OCI-LY7 (cell line): ENCODE measurements around the gene SLC25A21. TPM values are rescaled to one million over a fixed set of nuclear protein-coding genes. Genes with fewer than 3 reads are reported as not detected.

Experiments used
- BruUV-seq: library from RNA; stranded (reverse); fragments of 400-500 nt; replicated peaks from 2 replicates; lab custom pipeline; 2021; lab: Mats Ljungman, UMichigan
- CTCF ChIA-PET: fragments of 300-600 bp; sonication (Branson Sonifier 250); formaldehyde crosslinking; loops from one replicate; lab custom pipeline; 2022; ENCODE audit warnings: antibody characterized with exemption; ENCODE audit not compliant: unreplicated experiment; lab: Charles Lee
- POLR2A ChIA-PET: fragments of 300-600 bp; sonication (Branson Sonifier 250); formaldehyde crosslinking; loops from one replicate; lab custom pipeline; 2022; ENCODE audit warnings: antibody characterized with exemption; lab: Charles Lee
- DNase-seq: peaks from one replicate; pipeline ENCODE4 v3.0.0-alpha.2; 2015; ENCODE audit warnings: low spot score
- H2AFZ ChIP-seq: fragments of 200-600 bp; sonication (generic), shearing (Covaris generic); 2 replicates; pipeline ENCODE4 v1.6.1; 2014; ENCODE audit warnings: mild to moderate bottlenecking, antibody characterized with exemption, low read length, moderate library complexity
- H3K27ac ChIP-seq: fragments of 200-600 bp; sonication (generic); 2 replicates; pipeline ENCODE4 v1.5.1; 2014; ENCODE audit warnings: mixed run types, low read depth, mild to moderate bottlenecking, moderate library complexity, low read length, inconsistent platforms; ENCODE audit not compliant: poor library complexity, severe bottlenecking
- H3K36me3 ChIP-seq: fragments of 200-600 bp; sonication (generic); 2 replicates; pipeline ENCODE4 v1.6.1; 2014; ENCODE audit warnings: mild to moderate bottlenecking, antibody characterized with exemption, low read length, moderate library complexity, mixed read lengths; ENCODE audit not compliant: insufficient read depth
- H3K4me1 ChIP-seq: fragments of 200-600 bp; sonication (generic); 2 replicates; pipeline ENCODE4 v1.5.1; 2014; ENCODE audit warnings: mild to moderate bottlenecking, low read length; ENCODE audit not compliant: insufficient read depth, poor library complexity, severe bottlenecking
- H3K4me2 ChIP-seq: fragments of 200-600 bp; sonication (generic); 2 replicates; pipeline ENCODE4 v1.6.1; 2014; ENCODE audit warnings: mild to moderate bottlenecking, low read length
- H3K4me3 ChIP-seq: fragments of 200-600 bp; sonication (generic); 2 replicates; pipeline ENCODE4 v1.5.1; 2014; ENCODE audit warnings: mild to moderate bottlenecking, low read depth, low read length; ENCODE audit not compliant: poor library complexity, severe bottlenecking
- H3K79me2 ChIP-seq: fragments of 200-600 bp; sonication (generic); 2 replicates; pipeline ENCODE4 v1.6.1; 2016; ENCODE audit warnings: low read depth, mild to moderate bottlenecking, low read length, moderate library complexity, mixed read lengths; ENCODE audit not compliant: insufficient read depth
- H3K9me2 ChIP-seq: fragments of 200-600 bp; sonication (generic); 2 replicates; pipeline ENCODE4 v1.6.1; 2016; ENCODE audit warnings: mild to moderate bottlenecking, low read length, mixed read lengths; ENCODE audit not compliant: insufficient read depth
- H3K9me3 ChIP-seq: fragments of 200-600 bp; sonication (generic); 2 replicates; pipeline ENCODE4 v1.6.1; 2014; ENCODE audit warnings: mild to moderate bottlenecking, mixed run types, low read length, mixed read lengths
- H4K20me1 ChIP-seq: fragments of 200-600 bp; sonication (generic); 2 replicates; pipeline ENCODE4 v1.6.1; 2014; ENCODE audit warnings: mild to moderate bottlenecking, antibody characterized with exemption, low read length, moderate library complexity, mixed read lengths; ENCODE audit not compliant: insufficient read depth
- EZH2phosphoT487 ChIP-seq: fragments of 200-600 bp; sonication (generic); IDR thresholded peaks from 2 replicates; pipeline ENCODE4 v1.6.1; 2018; ENCODE audit warnings: low read depth, borderline replicate concordance, mild to moderate bottlenecking, mixed run types, antibody characterized with exemption, low read length, moderate library complexity, mixed read lengths
- intact Hi-C: fragments of 100-400 bp; cut with micrococcal nuclease; formaldehyde crosslinking; loops from one replicate; pipeline ENCODE4 v1.10.0; 2022; ENCODE audit not compliant: unreplicated experiment
- total RNA-seq, 2 experiments: library from RNA; depleted of rRNA in 1 of 2; stranded (reverse); fragments of >200 nt in 1 of 2; shearing (Covaris generic) in 1 of 2; gene quantifications; 2 replicates each; pipeline ENCODE4 v1.2.3, GENCODE V29; 2014 to 2022
- TF ChIP-seq, protein P1 (sequence below): fragments of 200-600 bp; sonication (generic); conservative IDR thresholded peaks from 2 replicates; pipeline ENCODE4 v1.5.1; 2014; ENCODE audit warnings: mild to moderate bottlenecking, antibody characterized with exemption, low read length, moderate library complexity, mixed read lengths

The SLC25A21 gene
- total RNA-seq, 2 experiments from 2014 or later, result not detected

DNA sequence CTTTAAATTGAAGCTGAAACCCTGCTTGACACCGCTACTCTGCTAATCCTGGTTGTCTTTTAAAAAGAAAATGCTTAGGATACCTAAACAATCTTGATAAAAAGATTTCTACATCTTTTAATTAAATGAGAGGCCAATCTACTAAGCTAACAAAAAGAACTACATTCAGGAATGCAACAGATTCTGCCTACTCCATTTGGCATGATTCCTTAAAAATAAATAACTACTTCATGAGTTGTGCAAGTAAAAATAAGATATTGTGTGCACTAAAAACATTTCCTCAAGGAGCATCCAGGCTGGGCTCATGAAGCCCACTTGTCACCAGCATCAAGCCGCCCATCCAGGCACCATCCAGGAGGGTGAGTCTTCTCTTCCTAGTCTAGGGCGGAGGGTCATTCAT lies 313.3 kb downstream of the SLC25A21 start:
- H3K27ac ChIP-seq, result no peak overlapping the region
- CTCF ChIA-PET, result no interaction called here
- no peaks in the 10 kb centered on the region for H4K20me1 ChIP-seq
- H3K36me3 ChIP-seq, result no peaks in the 10 kb centered on the region
- H3K9me3 ChIP-seq, result no peaks in the 10 kb centered on the region
- intact Hi-C loops, result no loop called here
- H2AFZ ChIP-seq, result no peak overlapping the region
- POLR2A ChIA-PET, result interaction anchor here (0.9 kb wide), 1 partner anchor 9 kb away, joined by 4 read pairs; no protein-coding TSS in a partner anchor
- no peaks in the 10 kb centered on the region for H3K9me2 ChIP-seq
- H3K79me2 ChIP-seq, result no peaks in the 10 kb centered on the region
- no peak overlapping the region for H3K4me3 ChIP-seq
- no peak for DNase-seq
- no peaks in the 10 kb centered on the region for H3K4me1 ChIP-seq
- no peak overlapping the region for H3K4me2 ChIP-seq
- TF ChIP-seq, protein P1, sequence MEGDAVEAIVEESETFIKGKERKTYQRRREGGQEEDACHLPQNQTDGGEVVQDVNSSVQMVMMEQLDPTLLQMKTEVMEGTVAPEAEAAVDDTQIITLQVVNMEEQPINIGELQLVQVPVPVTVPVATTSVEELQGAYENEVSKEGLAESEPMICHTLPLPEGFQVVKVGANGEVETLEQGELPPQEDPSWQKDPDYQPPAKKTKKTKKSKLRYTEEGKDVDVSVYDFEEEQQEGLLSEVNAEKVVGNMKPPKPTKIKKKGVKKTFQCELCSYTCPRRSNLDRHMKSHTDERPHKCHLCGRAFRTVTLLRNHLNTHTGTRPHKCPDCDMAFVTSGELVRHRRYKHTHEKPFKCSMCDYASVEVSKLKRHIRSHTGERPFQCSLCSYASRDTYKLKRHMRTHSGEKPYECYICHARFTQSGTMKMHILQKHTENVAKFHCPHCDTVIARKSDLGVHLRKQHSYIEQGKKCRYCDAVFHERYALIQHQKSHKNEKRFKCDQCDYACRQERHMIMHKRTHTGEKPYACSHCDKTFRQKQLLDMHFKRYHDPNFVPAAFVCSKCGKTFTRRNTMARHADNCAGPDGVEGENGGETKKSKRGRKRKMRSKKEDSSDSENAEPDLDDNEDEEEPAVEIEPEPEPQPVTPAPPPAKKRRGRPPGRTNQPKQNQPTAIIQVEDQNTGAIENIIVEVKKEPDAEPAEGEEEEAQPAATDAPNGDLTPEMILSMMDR, result no peak
- TF ChIP-seq EZH2phosphoT487, result no peak
- no TSS peak for BruUV-seq

DNA sequence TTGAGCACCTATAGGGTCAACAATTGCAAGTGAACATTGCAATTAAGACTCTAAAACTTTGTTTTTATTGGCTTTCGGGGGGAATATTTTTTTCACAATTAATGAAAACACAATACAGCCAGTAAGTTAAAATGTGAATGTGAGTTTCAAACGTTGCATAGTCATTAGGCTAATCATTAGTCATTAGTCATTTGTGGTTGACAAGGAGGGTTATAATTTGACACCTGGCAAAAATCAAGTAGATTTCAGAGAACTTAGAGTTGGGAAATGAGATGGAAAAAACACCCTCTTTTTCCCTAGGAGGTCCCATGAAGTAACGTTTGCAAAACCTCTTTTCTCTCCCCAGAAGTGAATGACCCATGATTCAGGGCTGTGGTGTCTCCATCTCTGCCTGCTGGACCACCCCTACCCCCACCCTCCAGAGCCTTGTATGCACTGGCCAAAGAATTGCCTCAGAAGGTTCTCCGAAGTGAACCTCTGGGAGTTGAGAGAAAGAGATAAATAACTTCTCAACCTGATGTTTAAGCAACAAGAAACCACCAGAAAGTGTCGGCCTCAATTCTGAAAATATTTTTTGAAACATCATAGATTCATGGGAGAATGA lies 314.5 kb downstream of the SLC25A21 start:
- no peak for DNase-seq
- no peak overlapping the region for H3K27ac ChIP-seq
- no peak overlapping the region for H3K4me3 ChIP-seq
- ChIA-PET POLR2A (interaction anchor here (0.7 kb wide), 1 partner anchor 32 kb away, joined by 3 read pairs; no protein-coding TSS in a partner anchor), CTCF (no interaction called here)
- no peak for TF ChIP-seq EZH2phosphoT487
- TF ChIP-seq, protein P1, result no peak
- intact Hi-C loops, result no loop called here
- no peaks in the 10 kb centered on the region for H3K36me3 ChIP-seq
- no peaks in the 10 kb centered on the region for H3K4me1 ChIP-seq
- H2AFZ ChIP-seq, result no peak overlapping the region
- no peaks in the 10 kb centered on the region for H3K9me3 ChIP-seq
- no peaks in the 10 kb centered on the region for H3K79me2 ChIP-seq
- H3K9me2 ChIP-seq, result no peaks in the 10 kb centered on the region
- H4K20me1 ChIP-seq, result no peaks in the 10 kb centered on the region
- BruUV-seq, result no TSS peak
- no peak overlapping the region for H3K4me2 ChIP-seq

DNA sequence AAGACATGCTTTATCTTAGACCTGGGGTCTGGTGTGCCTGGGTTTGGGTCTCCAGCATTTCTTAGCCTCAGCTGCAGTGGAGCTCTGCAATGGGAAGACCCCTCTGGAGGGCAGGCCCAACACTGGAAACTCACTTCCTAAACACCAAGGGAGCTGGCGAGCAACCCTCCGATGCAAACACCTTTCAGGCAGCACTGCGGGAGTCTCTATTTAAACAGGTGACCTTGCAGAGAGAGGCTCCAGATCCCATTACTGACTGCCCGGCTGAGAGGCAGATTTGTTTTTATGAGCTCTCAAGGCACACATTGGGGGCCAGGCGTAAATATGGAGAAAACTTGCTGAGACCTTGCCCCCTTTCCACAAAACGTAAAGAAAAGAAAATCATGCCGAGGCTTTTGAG lies 315.3 kb downstream of the SLC25A21 start:
- no peaks in the 10 kb centered on the region for H3K36me3 ChIP-seq
- TF ChIP-seq EZH2phosphoT487, result no peak
- TF ChIP-seq, protein P1, result no peak
- BruUV-seq, result no TSS peak
- no peak for DNase-seq
- H3K79me2 ChIP-seq, result no peaks in the 10 kb centered on the region
- H2AFZ ChIP-seq, result no peak overlapping the region
- no peaks in the 10 kb centered on the region for H3K9me3 ChIP-seq
- no peak overlapping the region for H3K4me3 ChIP-seq
- H4K20me1 ChIP-seq, result no peaks in the 10 kb centered on the region
- POLR2A ChIA-PET, result interaction anchor here (0.7 to 1.0 kb wide), 2 partner anchors 8 to 32 kb away, joined by 3 read pairs; no protein-coding TSS in a partner anchor
- H3K27ac ChIP-seq, result no peak overlapping the region
- H3K4me2 ChIP-seq, result no peak overlapping the region
- intact Hi-C loops, result no loop called here
- CTCF ChIA-PET, result no interaction called here
- no peaks in the 10 kb centered on the region for H3K4me1 ChIP-seq
- H3K9me2 ChIP-seq, result no peaks in the 10 kb centered on the region
